C4-2B (cell line): ENCODE results near the gene TBK1.
A peak's percentile ranks its signal among the peaks of the same experiment; 100 is the strongest.

Experiments
- H3K27ac ChIP-seq: fragments of 450-650 bp; 2 replicates; pipeline ENCODE4 v1.5.1; 2017
- CTCF ChIP-seq: fragments of 450-650 bp; conservative IDR thresholded peaks from 2 replicates; pipeline ENCODE4 v1.5.1; 2017; ENCODE audit warnings: mild to moderate bottlenecking
- ZFX ChIP-seq: fragments of 450-650 bp; IDR thresholded peaks from 2 replicates; pipeline ENCODE4 v1.6.1; 2017

TBK1 gene

DNA sequence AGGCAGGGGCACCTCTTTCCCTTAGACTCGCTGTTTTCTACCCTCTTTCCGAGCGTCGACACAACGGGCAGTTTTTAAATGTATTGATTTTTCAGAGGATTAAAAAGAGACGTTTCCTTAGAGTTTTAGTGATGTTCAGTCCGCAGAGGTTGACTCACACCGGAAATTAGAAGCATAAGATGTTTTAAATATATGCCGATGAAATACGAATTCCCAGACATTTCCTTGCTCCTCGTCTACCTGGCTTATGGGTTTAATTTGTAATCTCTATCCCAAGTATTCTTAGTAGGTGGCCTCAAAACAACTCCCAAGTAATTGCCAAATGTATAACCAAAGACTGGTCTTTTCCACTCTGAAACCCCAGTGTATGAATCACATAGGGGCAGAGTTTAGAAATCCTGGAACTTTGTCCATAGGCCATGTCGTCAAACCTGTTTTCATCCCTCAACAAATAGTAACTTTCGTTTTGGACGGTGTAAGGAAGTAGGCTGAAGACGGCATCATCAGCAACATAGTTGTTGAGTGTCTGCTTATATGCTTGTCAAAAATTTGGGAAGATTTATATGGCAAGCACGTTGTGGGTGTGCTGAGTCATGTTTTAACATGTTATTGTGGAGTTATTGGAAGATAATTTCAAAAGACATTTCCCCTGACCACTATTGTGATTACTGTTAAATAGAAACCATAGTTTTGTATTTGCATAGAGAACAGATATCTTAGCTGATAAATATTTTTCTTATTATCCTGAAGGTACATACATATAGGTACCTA is 824 bp downstream of the TBK1 start:
- peak overlapping the region; percentile 99 for H3K27ac ChIP-seq
- no peak for TF ChIP-seq CTCF
- no peak; the same call in 1 of the 2 replicates for TF ChIP-seq ZFX

GRCh38 chr12:64455506-64455905 is 3.6 kb downstream of the TBK1 start:
- TF ChIP-seq CTCF = no peak
- TF ChIP-seq ZFX = no peak
- H3K27ac ChIP-seq = no peak overlapping the region

DNA sequence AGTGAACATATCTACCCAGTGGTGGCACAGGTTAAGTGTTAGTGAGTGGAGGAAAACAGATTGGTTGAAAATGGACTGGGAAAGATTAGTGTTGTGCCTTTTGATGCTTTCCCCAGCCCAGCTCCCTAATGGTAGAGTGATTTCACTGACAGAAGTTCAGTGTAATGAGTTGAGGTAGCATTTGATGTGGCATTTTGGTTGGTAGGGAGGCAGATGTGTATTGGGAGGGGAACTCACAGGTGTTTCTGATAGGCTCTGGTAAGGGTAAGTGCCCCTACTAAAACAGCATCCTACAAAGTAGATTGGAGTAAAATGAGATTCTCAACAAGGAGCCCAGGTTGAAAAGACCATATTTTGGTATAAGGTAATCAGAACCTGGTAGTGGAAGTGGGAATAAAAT is 4.2 kb downstream of the TBK1 start:
- TF ChIP-seq ZFX (no peak), CTCF (no peak)
- H3K27ac ChIP-seq = no peak overlapping the region

GRCh38 chr12:64457032-64457431 is 5.1 kb downstream of the TBK1 start:
- H3K27ac ChIP-seq = no peak overlapping the region
- TF ChIP-seq CTCF = no peak
- no peak for TF ChIP-seq ZFX

DNA sequence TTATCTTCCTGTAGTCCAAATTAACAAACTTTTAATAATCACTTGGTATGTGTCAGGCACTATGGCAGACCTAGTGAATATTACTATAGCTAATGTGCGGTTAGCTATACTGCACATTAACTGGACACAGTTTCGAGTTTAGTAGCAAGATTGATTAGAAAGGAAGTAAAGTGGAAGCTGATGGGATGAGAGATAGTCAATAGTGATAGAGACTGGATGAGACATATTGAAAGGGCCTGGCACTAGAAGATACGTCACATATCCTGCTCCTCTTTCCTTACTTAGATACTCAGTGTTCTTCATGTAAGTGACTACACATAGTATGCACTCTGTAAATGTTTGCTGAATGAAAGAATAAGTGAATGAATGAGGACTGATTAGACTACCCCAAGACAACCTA is 5.5 kb downstream of the TBK1 start:
- TF ChIP-seq CTCF = no peak
- TF ChIP-seq ZFX = no peak
- H3K27ac ChIP-seq = no peak overlapping the region

DNA sequence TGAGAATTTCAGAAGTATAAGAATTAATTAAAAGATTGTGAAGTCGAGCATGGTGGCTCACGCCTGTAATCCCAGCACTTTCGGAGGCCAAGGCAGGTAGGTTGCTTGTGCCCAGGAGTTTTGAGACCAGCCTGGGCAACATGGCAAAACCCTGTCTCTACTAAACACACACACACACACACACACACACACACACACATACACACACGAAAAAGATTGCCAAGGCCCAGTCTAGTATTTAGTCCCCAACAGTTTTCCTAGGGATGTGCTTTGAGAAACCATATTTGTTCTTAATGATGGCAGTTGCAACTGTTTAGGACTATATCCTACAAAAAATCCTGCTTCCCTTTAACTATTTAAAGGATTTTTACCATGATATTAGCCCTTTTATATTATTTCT is 6.0 kb downstream of the TBK1 start:
- TF ChIP-seq ZFX (no peak), CTCF (no peak)
- no peak overlapping the region for H3K27ac ChIP-seq

DNA sequence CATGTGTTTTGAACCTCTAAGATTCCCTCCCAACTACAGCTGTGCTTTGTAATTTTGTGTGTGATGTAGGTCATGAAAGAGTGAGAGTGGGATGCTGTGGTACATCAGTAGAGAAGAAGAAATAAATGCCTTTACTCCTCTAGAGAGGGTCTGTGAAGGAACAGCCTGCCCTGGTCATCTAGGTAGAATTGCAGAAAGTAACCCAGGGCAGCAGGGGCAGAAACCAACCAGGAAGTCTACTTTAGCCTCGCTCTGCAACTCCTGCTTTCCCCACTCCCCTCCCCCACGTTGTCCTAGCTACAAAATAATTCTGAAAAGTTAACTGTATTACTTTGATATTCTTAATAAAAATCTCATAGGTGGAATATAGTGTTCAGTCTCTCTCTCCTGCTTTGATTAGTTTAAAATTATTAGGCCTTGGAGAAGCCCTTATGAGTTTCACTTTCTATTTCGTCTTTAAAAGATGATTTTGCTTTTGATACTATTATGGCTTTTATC is 7.5 kb downstream of the TBK1 start:
- TF ChIP-seq ZFX = no peak
- no peak for TF ChIP-seq CTCF
- H3K27ac ChIP-seq = no peak overlapping the region
